Nephron progenitor cell (in vitro differentiated cells): Measurements from ENCODE around the gene SPATA24.

Source experiments
- DNase-seq: peaks from one replicate; pipeline ENCODE4 v3.0.0; 2021
- H3K27ac Mint-ChIP-seq: 2 replicates; pipeline ENCODE4 v1.8.0; 2021; ENCODE audit warnings: mild to moderate bottlenecking, moderate library complexity, mixed read lengths
- H3K27me3 Mint-ChIP-seq: 2 replicates; pipeline ENCODE4 v1.8.0; 2021; ENCODE audit warnings: mild to moderate bottlenecking, low read depth, mixed read lengths; ENCODE audit not compliant: poor library complexity
- H3K36me3 Mint-ChIP-seq: 2 replicates; pipeline ENCODE4 v1.8.0; 2021; ENCODE audit warnings: low read depth, mixed read lengths
- H3K4me1 Mint-ChIP-seq: 2 replicates; pipeline ENCODE4 v1.8.0; 2021; ENCODE audit warnings: mixed read lengths
- H3K4me3 Mint-ChIP-seq: 2 replicates; pipeline ENCODE4 v1.8.0; 2021; ENCODE audit warnings: mild to moderate bottlenecking, moderate library complexity, mixed read lengths
- H3K9me3 Mint-ChIP-seq: 2 replicates; pipeline ENCODE4 v1.8.0; 2021; ENCODE audit warnings: mild to moderate bottlenecking, moderate library complexity, mixed read lengths
- TF ChIP-seq, protein P1 (sequence below): fragments of 200-600 bp; sonication (generic); IDR thresholded peaks from 2 replicates; pipeline ENCODE4 v1.5.0; 2021; ENCODE audit warnings: antibody characterized with exemption

The SPATA24 gene

DNA sequence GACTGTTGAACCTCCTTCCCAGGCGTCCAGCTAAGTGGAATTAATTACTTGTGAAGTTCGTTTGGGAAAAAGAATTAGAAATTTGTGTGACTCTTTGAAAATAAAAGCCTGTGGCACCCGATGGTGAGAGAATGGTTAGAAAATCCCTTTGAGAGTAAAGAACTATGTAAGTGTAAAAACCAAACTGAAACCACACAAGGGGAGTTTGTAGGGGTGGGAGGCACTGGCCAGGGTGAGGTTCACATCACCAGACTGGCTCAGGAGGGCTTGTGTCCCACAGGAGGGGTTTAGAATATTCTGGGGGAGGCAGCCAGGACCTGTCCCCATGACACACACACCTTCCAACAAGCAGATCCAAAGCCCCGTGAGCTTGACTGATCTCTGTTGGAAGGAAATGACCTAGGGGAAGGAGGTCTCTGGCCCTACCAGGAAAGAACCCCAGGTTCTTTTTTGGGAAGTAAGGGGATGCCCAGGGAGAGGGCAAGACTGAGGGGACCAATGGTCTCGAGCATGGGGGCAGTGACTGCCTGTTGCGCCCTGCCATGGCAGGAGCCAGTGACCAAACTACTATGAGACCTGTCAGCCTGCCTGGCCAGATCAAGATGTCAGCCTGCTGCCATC lies 4.3 kb downstream of the SPATA24 start:
- DNase-seq = no peak
- H3K36me3 Mint-ChIP-seq = peaks cover 27% of the 10 kb centered on the region
- H3K27ac Mint-ChIP-seq = no peak overlapping the region
- H3K4me3 Mint-ChIP-seq = no peak overlapping the region
- H3K9me3 Mint-ChIP-seq = no peaks in the 10 kb centered on the region
- peaks cover 19% of the 10 kb centered on the region for H3K4me1 Mint-ChIP-seq
- H3K27me3 Mint-ChIP-seq = peaks cover 39% of the 10 kb centered on the region
- TF ChIP-seq, protein P1, sequence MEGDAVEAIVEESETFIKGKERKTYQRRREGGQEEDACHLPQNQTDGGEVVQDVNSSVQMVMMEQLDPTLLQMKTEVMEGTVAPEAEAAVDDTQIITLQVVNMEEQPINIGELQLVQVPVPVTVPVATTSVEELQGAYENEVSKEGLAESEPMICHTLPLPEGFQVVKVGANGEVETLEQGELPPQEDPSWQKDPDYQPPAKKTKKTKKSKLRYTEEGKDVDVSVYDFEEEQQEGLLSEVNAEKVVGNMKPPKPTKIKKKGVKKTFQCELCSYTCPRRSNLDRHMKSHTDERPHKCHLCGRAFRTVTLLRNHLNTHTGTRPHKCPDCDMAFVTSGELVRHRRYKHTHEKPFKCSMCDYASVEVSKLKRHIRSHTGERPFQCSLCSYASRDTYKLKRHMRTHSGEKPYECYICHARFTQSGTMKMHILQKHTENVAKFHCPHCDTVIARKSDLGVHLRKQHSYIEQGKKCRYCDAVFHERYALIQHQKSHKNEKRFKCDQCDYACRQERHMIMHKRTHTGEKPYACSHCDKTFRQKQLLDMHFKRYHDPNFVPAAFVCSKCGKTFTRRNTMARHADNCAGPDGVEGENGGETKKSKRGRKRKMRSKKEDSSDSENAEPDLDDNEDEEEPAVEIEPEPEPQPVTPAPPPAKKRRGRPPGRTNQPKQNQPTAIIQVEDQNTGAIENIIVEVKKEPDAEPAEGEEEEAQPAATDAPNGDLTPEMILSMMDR = no peak

DNA sequence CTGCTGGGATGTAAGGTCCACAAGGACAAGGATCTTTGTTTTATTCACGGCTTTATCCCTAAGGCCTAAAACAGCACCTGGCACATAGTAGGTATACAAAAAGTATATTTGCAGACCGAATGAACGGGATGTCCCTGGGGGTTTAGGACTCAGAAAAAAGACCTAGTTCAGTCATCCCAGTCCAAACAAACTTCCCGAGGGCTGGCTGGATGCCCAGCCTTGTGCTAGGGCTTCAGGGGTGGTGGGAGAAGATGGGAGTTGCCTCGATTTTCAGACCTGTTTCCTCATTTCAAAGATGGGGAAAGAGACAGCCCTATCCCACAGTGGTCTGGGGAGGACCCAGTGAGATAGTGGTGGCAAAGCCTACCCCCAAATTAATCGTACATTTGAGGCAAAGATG lies 6.0 kb downstream of the SPATA24 start:
- Mint-ChIP-seq H3K27ac (no peak overlapping the region), H3K4me1 (peaks cover 6% of the 10 kb centered on the region), H3K4me3 (no peak overlapping the region), H3K36me3 (peaks cover 27% of the 10 kb centered on the region), H3K9me3 (no peaks in the 10 kb centered on the region), H3K27me3 (peaks cover 50% of the 10 kb centered on the region)
- TF ChIP-seq, protein P1 = no peak
- DNase-seq = no peak

DNA sequence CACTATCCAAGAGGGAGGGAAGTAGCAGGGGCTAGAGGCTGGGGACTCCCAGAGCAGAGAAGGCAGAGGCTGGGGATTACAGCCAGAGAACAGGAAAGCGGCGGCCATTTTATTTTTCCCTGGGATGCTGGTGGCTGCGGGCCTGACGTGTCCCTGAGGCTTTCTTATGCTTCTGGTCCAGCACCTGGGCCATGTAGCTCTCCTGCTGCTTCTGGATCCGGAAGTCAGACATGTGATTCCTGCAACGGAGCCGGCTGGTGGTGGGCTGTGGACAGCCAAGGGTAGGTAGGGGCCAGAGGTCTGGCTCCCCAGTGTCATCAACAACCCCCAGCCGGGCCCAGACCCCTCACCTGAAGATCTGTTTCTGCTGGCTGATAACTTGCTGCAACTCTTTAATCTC lies 7.2 kb downstream of the SPATA24 start:
- Mint-ChIP-seq H3K9me3 (no peaks in the 10 kb centered on the region), H3K27ac (no peak overlapping the region), H3K4me3 (no peak overlapping the region), H3K27me3 (peaks cover 58% of the 10 kb centered on the region), H3K36me3 (peaks cover 27% of the 10 kb centered on the region), H3K4me1 (peaks cover 1% of the 10 kb centered on the region)
- DNase-seq = no peak
- TF ChIP-seq, protein P1 = no peak

DNA sequence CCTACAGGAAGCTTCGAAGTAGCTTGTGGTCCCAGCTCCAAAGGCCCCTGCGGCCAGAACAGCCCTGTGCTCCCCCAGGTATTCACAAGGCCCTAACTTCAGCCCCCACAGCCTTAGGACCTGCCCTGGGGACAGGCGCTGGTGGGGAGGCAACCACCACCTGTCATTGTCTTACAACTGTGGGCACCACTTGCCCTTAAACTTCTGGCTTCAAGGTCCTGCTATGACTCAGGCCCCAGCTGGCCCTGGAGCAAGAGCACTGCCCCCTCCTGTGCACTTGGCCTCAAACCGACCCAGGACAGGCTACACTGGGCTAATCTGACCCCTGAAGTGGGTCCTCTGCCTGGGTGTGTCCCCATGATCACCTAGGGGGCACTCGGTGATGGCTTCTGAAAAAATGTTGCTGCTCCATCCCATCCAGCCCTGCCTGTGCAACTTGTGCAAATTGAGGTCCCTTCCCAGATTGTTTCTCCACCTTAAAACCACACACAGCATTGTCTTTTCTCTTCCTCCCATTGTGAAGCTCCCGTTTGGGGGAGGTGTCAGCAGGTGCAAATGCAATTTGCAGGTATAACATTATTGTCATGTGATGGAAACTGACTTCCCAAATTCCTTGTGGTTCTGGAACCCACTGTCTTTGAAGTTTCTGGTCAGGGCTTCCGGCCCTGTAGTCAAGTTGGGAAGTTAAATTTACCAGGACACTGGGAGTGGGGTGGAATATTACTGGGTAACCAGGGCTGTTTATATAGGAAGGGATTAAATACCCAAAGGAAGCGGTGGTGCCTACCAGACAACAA lies 7.8 kb downstream of the SPATA24 start:
- H3K27me3 Mint-ChIP-seq = peaks cover 64% of the 10 kb centered on the region
- peaks cover 6% of the 10 kb centered on the region for H3K4me1 Mint-ChIP-seq
- H3K9me3 Mint-ChIP-seq = no peaks in the 10 kb centered on the region
- peak overlapping the region; percentile 18 for H3K4me3 Mint-ChIP-seq
- peaks cover 27% of the 10 kb centered on the region for H3K36me3 Mint-ChIP-seq
- H3K27ac Mint-ChIP-seq = no peak overlapping the region
- DNase-seq = no peak
- TF ChIP-seq, protein P1 = no peak

DNA sequence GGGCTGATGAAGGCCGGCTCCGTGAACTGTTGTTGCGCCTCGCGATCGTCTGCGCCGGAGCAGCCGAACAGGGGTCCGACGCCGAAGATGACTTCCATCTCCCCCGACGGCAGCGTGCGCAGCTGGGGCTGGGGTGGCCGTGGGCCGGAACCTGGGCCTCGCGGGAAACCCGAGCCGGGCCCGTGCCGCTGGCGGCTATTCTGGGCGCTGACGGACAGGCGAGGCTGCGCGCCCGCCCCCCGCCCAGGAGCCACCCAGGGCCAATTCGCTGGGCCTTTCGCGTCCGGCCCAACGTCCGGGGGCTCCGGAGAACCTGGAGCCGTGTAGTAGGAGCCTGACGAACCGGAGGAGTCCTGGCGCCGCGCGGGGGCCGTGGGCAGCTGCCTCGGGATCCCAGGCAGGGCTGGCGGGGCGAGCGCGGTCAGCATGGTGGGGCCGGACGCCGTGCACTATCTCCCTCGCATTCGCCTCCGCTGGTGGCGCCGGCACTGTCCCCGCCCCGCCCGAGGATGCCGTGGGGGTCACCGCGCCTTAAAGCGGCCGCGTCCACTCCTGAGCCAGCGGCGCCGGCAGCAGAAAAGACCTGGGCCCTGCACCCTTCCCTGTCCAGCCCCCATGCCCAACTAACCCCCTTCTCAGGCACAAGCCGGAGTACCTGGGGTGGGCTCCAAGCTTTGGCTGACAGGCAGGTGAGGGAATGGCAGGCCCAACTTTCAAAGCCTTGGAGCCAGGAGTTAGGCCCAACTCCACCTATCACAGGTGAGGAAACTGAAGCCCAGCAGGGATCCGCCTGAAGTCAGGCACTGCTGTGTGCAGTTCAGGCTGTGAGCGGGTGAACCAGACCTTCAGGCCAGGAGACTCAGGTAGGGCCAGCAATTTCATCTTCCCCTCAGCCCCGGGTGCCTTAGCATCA lies 9.0 kb downstream of the SPATA24 start, which contains the start of gene PROB1:
Gene PROB1 (minus strand): TSS at position 451 of the 913 bp plus-strand sequence. CDS start 23 bp downstream, at position 428.
- peak; percentile 41 for DNase-seq
- H3K9me3 Mint-ChIP-seq = no peaks in the 10 kb centered on the region
- H3K27me3 Mint-ChIP-seq = peaks cover 68% of the 10 kb centered on the region
- peaks cover 11% of the 10 kb centered on the region for H3K4me1 Mint-ChIP-seq
- H3K27ac Mint-ChIP-seq = no peak within 1 kb of the TSS
- TF ChIP-seq, protein P1 = no peak
- H3K4me3 Mint-ChIP-seq = peak within 1 kb of the TSS; percentile 81
- peaks cover 27% of the 10 kb centered on the region for H3K36me3 Mint-ChIP-seq
